ENCODE results near the gene MATCAP1.

The MATCAP1 gene

DNA sequence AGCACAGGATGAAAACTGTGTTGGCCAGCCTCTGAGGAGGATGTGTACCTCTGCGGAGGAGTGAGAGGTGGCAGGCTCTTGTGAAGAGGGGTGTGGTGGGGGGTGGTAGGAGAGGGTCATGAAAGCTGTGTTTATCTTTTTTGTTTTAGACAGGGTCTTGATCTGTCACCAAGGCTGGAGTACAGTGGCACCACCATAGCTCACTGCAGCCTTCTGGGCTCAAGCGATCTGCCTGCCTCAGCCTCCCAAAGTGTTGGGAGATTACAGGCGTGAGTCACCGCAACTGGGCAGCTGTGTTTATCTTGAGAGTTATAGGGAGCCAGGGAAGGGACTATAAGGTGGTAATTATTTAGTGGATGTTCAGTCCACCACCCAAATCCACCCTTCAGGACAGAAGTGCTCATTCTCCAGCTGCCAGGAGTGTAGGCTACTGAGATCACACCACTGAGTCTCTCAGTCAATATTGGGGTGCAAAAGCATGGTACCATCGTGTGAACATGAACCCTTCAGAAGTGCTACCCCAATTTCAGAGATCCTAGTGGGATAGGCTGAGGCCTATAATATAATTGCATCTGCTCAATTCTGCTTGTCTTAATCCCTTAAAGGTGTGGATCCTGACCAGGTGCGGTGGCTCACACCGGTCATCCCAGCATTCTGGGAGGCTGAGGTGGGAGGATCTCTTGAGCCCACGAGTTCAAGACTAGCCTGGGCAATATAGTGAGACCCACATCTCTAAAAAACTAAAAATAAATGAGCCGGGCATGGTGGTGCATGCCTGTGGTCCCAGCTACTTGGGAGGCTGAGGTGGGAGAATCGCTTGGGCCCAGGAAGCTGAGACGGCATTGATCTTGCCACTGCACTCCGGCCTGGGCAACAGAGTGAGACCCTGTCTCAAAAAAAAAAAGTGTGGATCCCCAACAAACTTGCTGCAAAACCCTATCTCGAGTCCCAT, 7.0 kb upstream of the MATCAP1 start:
- no peak for DNase-seq

DNA sequence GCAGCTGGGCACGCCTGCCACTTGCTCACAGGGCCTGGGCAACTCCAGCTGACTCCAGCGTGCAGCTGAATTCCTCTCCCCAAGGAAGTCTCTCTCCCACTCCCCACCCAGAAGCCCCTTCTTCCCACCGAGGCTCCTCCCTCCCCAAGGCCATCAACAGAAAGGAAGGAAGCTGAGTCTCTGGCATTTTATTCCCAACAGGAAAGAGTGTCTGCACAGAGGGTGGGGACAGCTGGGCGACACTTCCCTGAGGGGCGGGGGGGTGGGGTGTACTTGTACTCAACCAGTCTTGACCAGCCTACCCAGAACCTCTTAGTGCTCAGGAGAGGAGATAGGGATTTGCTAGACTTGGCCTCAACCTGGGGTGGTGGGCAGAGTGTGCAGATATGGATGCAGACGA, 6.3 kb upstream of the MATCAP1 start, which contains the start of gene EXOC3L1:
Gene EXOC3L1, minus strand, starts transcription at position 96 of the 400 bp plus-strand sequence. CDS start 460 bp downstream, outside the sequence.
- no peak for DNase-seq

DNA sequence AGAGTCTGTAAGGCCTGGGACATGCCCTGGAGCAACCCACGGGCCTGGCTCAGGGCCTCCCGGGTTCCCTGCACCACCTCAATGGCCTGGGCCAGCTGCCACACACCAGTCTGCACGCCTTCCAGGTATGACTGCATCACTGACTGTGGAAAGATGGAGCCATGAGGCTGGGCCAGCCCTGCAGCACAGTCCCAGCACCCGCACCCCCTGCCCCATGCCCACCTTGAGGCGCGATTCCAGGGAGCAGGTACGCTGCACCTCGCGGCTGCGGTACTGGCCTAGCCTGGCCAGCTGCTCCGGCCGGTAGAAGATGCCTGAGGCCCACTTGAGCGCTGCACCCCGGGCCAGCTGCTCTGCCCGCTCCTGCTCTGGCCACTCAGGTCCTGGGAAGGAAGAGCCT, 5.0 kb upstream of the MATCAP1 start:
- no peak for DNase-seq

DNA sequence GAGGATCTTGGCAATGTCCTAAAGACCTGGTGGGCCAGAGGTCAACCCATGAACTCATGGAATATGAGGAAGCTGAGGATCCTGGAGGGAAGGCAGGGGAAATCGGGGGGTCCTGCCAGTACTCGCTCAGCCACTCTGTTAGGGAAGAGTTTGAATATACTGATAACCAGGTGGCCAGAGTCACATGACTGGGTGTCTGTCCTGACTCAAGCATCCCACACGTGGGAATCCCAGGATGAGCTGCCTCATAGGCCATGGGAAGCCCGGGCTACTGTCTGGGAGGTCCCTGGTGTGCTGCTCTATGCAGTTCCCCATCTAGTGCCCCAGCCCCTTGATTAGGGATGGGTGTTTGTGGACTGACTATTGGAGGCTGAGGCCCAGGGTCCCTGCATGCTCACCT, 4.6 kb upstream of the MATCAP1 start:
- no peak for DNase-seq

DNA sequence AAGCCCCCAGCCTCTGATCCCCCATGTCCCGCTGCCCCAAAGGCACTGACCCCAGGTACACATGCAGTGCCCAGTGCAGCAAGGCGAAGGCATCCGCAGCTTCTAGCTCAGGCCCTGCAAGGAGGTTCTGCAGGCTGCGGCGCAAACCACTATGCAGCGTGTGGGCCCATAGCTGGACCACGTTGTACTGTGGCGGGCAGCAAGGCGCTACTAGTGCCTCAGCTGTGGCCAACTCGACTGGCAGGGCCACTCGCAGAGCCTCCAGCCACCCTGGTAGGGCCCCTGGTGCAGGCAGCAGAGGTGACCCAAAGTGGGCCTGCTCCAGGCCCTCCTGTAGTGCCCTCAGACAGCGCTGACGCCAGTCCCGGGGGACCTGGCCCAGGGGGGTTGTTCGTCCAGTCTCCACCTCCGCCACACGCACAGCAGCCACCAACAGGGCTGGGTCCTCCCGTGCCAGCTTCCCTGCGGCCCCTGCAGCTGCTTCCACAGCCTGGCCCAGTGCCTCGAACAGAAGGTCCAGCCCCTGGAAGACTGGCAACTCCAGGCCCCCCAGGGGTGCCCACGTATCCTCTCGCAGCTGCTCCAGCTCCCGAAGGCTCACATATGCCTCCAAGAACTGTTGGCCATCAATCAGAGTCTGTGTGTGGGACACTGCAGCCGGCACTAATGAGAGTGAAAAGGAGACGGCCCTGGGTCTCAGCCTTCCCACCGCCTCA, 3.6 kb upstream of the MATCAP1 start:
- no peak for DNase-seq

DNA sequence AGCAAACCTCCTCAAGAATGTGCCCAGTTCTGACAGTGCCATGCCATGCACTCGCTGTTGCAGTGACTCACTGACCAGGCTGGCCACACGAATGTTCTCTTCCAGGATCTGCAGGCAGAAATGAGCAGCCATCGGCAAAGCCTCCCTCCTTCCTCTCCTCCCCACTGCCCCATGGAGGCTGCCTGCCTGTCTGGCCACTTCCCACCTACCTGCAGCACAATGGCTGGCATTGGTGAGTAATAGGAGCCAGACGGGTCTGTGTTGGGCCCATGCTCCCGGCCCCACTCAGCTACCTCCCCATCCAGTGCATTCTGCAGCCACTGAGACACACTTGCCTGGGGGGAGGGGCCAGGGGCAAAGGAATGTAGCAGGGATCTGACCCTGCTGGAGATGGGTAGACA, 2.8 kb upstream of the MATCAP1 start:
- no peak for DNase-seq

DNA sequence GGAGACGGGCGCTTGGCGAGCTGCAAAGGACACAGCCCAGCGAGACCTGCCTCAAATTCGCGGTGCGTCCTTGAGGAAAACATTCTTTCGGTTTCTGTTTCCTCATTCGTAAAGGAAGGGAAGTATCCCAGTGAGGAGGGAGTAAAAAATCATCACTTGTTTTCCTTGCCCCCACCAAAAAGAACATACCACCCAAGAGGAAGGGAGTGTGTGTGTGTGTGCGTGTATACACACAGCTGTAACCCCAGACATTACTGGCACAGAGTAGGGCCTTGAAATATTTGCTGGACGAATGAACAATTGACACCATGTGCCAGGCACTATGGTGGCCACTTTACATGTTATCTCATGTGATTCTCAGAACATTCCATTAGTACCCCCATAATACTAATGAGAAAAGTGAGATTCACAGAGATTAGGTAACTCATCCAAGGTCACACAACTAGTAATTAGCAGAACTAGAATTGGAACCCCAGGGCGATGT, 1.9 kb upstream of the MATCAP1 start:
- no peak for DNase-seq

DNA sequence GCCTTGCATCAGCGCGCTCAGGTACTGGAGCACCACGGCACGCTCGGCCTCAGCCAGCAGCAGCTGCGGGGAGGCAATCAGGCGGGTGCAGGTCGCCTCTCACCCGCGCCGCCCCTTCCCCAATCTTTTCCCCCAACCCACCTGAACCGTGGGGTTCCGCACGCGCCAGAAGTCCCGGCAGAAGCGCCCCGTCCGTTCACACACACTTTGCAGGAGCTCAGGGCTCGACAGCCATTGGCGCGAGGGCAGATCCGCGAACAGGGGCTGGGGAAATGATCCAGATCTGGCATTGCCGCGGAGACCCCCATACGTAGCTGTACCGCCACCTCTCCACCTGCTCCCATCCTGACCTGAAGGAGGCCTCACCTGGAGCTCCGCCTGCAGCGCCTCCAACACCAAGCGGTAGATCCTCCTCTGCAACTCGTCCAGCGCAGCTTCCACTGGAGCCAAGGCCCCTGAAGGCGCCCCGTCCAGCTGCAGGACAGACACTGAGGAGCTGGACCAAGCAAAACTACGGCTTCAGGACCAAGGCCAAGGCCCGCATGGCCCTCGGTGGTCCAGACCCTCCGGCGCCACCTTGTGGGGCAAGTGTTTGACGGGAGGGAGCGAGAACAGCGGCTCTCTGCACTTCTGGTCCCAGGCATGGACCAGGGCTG, 1.4 kb upstream of the MATCAP1 start:
- peak; percentile 80 for DNase-seq

DNA sequence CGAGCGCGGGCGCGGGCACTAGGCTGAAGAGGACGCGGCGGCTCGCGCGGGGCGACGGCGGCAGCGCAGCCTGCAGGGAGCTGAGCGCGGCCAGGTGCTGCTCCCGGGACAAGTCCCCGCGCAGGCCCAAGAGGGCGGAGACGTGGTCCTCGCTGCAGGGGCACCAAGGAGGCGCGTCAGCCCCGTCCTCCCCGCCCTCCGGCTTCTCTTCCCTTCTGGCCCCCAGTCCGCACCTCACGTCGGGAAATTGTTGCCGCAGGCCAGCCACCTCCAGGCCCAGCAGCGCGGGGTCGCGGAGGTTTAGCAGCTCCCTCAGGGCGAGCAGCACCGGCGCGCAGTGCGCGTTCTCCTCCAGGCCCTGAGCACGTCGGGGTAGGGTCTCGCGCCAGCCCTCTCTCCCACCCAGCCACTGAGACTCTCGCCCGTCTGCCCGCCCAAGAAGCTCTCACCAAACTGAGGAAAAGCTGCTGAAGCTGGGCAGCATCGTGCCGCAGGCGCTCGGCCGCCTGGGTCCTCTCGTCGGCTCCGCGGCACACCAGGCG, 761 bp upstream of the MATCAP1 start:
- DNase-seq = no peak

DNA sequence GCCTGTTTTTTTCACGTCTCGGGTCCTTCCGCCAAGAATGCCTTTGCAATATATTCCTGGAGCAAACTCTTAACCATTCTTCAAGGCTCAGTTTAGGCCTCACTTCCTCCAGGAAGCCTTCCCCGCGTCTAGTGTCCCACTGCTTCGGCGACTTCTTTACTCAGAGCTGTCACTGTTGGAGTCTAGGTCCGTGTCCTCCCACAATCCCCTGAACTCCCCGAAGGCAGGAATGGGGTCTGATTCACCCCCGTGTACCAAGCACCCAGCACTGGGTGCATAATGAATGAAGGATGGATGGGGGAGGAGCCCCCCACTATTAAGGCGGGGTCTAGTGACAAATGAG, 508 bp downstream of the MATCAP1 start:
- no peak for DNase-seq

DNA sequence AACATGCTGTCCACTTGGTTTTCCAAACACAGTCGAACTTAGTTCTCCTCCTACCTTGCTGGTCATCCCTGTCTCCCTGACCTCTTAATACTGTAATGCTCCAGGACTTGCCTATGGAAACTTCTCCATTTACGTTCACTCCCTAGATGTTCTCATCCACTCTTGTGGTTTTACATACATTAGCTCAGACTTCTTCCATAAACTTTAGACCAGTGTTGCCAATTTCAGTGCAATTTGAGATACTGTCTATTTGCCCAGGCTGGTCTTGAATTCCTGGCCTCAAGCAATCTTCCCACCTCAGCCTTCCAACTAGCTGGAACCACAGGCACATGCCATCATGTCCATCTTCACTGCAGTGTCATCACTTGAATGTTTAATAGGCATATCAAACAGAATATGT, 1.5 kb downstream of the MATCAP1 start:
- DNase-seq = no peak

DNA sequence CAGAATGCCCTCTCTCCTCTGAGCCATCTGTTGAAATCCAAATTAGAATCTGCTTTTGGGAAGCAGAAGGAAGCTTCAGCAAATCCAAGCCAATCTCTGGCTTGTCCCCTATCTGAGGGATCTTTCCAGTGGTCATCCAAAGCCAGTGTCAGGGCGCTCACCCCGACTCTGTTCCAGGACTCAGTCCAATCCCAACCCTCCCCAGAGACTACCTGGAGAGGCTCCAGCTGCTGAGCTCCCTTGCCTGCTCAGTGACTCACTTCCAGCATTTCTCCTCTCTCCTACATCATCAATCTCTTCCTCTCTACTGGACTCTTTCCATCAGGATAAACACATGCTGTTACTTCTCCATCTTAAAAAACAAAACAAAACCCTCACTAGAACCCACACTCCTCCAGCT, 2.4 kb downstream of the MATCAP1 start:
- peak; percentile 79 for DNase-seq

DNA sequence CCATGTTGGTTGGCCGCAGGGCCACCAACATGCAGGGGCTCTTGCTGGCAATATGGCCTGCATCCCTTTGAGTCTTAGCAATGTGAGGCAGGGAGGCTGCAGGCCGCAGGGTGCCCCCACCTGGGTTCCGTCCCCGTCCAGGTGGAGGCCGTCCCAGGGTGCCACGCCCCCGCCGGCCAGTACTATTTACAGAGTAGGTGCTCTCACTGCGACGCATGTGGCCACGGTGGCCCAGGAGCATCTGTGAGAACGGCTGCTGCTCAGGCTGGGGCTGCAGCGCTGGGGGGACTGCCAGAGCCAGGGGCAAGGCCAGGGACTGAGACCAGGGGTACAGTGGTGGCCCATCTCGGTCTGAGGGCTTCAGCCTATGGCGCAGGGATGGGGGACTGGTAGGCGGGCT, 3.6 kb downstream of the MATCAP1 start:
- DNase-seq = no peak

DNA sequence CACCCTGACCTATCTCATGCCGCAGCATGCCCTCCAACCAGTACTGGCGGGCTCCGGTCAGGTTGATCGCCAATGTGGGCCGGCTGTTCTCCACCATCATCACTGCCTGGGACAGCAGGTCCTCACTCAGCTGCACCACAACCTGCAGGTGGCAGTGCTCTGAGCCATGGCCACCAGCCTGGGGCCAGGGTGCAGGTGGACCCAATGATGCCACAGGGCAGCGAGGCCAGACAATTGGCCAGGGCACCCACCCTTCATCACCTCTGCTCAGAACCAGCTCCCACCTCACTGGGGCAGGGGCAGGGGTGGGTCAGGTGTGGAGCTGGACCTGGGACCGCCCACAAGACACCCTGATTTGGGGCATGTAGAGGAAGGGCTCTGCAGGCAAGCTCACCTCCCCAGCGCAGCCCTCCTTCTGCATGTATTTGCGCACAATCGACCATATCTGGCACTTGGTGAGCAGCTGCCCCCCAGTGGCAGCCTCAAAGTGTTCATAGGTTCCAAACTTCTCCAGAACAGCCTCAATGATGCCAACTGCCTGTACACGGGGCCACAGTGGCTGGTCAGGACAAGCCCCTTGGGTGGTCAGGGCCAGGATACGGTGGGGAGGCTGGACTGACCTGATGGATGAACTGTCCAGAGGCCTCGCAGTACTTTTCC, 4.2 kb downstream of the MATCAP1 start:
- no peak for DNase-seq

DNA sequence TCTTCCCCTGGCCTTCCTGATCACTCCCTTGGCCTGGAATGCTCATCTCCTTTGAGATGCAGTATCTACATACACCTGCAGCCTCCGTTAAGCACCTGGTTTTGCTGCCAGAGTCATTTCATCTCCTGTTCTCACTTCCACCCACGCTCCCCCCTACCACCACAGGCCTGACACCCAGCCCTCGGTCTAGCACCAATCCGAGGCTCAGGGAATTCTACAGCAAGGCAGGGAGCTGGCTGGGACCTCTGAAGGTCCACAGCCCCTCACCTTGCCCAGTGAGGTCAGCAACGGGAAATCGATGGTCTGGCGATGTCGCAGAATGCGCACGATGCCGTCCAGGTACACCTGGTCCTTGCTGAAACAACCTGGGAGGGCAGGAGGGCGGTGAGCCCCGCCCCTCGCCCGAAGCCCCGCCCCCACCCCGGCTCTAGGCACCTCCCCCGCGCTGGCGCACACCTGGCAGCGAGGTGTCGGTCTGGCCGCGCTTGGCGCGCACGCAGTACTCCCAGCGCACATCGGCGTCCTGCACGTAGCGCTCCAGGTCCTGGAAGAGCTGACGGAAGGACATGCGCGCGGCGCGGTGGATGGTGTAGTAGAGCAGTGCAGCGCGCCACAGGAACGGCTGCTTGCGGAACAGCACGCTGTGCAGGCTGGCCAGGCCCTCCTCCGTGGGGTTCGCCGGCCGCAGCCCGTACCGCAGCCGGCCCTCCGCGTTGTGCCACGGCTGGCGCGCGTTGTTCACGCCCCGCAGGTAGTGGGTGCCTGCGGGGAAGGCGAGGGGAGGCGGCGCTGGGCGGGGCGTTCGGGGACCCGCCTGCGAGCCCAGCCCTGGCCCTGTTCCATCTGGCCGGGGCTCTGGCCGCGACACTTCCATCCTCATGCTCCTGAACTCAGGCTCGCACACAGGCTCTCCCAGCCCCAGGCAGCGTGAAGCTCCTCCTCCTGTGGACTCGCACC, 5.7 kb downstream of the MATCAP1 start:
- peak; percentile 28 for DNase-seq

DNA sequence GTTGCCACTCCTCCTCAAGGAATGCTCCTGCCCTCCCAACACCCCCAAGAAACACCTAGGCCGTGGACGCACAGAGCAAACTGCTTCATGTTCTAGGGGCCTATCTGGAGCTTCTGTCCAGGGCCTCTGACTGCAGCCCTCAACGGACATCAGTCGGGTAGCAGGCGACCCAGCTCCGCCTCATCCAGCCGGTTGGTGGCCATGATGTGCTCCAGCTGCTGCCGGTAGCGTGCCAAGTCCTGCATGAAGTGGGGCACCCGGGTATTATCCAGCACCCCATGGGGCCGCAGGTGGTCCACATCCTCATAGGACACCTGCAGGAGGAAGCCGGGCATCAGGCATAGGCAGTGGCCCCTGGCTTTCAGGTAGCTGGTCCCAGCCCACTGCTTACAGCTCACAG, 7.1 kb downstream of the MATCAP1 start:
- no peak for DNase-seq

DNA sequence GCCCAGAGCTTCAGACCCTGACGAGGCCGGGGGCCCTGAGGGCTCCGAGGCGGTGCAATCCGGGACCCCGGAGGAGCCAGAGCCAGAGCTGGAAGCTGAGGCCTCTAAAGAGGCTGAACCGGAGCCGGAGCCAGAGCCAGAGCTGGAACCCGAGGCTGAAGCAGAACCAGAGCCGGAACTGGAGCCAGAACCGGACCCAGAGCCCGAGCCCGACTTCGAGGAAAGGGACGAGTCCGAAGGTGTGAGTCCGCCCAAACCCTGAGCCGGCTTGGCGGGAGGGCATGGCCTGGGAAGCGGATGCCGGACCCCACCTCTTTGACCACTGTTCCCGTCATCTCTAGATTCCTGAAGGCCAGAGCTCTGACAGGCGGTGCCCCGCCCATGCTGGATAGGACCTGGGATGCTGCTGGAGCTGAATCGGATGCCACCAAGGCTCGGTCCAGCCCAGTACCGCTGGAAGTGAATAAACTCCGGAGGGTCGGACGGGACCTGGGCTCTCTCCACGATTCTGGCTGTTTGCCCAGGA, 9.0 kb downstream of the MATCAP1 start:
- DNase-seq = no peak

DNA sequence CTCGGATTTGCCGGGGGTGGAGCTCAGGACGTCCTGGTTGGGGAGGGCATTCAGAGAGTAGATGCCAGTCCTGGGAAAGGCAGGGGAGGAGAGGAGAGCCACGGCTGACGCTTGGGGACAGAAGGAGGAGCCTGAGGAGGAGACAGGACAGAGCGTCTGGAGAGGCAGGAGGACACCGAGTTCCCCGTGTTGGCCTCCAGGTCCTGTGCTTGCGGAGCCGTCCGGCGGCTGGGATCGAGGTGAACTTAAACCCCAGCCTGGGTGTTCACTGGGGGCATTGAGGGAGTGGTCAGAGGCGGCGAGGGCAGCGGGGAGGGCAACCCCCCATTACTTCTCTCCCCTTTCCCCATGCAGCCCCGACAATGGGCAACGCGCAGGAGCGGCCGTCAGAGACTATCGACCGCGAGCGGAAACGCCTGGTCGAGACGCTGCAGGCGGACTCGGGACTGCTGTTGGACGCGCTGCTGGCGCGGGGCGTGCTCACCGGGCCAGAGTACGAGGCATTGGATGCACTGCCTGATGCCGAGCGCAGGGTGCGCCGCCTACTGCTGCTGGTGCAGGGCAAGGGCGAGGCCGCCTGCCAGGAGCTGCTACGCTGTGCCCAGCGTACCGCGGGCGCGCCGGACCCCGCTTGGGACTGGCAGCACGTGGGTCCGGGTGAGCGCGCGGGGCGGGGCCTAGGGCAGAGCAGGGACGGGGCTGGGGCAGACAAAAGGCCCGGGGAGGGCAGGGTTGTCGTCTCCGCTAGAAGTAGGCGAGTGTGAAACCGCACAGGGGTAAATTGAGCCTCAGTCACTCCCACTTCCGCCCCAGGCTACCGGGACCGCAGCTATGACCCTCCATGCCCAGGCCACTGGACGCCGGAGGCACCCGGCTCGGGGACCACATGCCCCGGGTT, 9.7 kb downstream of the MATCAP1 start:
- peak; percentile 69 for DNase-seq

DNA sequence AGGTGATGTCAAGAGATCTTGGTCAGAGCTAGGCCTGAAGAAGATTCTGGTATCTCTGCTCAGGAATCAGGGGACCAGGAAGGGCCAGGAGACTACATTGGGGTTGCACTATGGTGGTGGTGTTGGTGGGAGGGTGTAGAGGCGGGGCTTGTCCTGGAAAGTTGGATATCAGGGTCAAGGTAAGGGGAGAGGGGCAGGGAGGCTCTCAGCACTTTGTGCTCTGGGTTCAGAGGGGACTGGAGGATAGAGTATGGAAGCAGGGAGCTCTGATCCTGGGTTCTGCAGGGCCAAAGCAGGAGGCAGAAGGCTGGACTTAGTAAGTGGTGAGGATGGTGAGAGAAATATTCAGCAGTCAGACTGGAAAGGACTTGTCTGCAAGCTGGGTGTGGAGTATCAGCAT, 10.4 kb downstream of the MATCAP1 start:
- no peak for DNase-seq

Measured in fibroblast of skin of right quadriceps (primary cell).